ENCODE data around the gene IGFL4. TPM values are rescaled to one million over a fixed set of nuclear protein-coding genes. Genes with fewer than 3 reads are reported as not detected.

Gene IGFL4
- polyA plus RNA-seq, 5 donors, result 0.40 to 1.0 (median 0.58) TPM

- DNase-seq, result no peak
Measured at GRCh38 chr19:46065486-46066071, 24.8 kb upstream of the IGFL4 start.

- DNase-seq, result no peak
Measured at GRCh38 chr19:46063201-46063600, 22.4 kb upstream of the IGFL4 start.

GRCh38 chr19:46060012-46060411 is 19.2 kb upstream of the IGFL4 start:
- DNase-seq, result no peak

- no peak for DNase-seq
Measured at GRCh38 chr19:46058778-46059177, 18.0 kb upstream of the IGFL4 start.

GRCh38 chr19:46056536-46056935 is 15.7 kb upstream of the IGFL4 start:
- no peak for DNase-seq

GRCh38 chr19:46052896-46053295 is 12.1 kb upstream of the IGFL4 start:
- no peak for DNase-seq

GRCh38 chr19:46049597-46049996 is 8.8 kb upstream of the IGFL4 start:
- DNase-seq, result no peak

GRCh38 chr19:46043519-46043918 is 2.7 kb upstream of the IGFL4 start:
- DNase-seq, result no peak

GRCh38 chr19:46042252-46042883 is 1.6 kb upstream of the IGFL4 start:
- DNase-seq, result no peak

GRCh38 chr19:46040125-46040524 is 677 bp downstream of the IGFL4 start:
- DNase-seq, result no peak

- no peak for DNase-seq
Measured at GRCh38 chr19:46036744-46037128, 4.1 kb downstream of the IGFL4 start.

GRCh38 chr19:46035986-46036743 is 4.6 kb downstream of the IGFL4 start:
- no peak for DNase-seq

- no peak for DNase-seq
Measured at GRCh38 chr19:46035546-46035945, 5.3 kb downstream of the IGFL4 start.

GRCh38 chr19:46033401-46033800 is 7.4 kb downstream of the IGFL4 start:
- no peak for DNase-seq

- no peak for DNase-seq
Measured at GRCh38 chr19:46032597-46033025, 8.2 kb downstream of the IGFL4 start.

- DNase-seq, result no peak
Measured at GRCh38 chr19:46031781-46032596, 8.8 kb downstream of the IGFL4 start.

- no peak for DNase-seq
Measured at GRCh38 chr19:46030812-46031550, 9.8 kb downstream of the IGFL4 start.

- no peak for DNase-seq
Measured at GRCh38 chr19:46025835-46026234, 15.0 kb downstream of the IGFL4 start.

GRCh38 chr19:46023311-46023779 is 17.5 kb downstream of the IGFL4 start:
- no peak for DNase-seq

GRCh38 chr19:46022431-46023310 is 18.1 kb downstream of the IGFL4 start, which contains the start of gene PGLYRP1:
TSS of gene PGLYRP1 (minus strand) at chr19:46023053. CDS start at chr19:46023021, 32 bp downstream.
- DNase-seq, result no peak
